HG03159 (cell line): ENCODE results near the gene BCL11A.

ENCODE experiments used
- ATAC-seq: cut with Tn5 transposase; IDR thresholded peaks from one replicate; pipeline ENCODE4 v1.9.1; 2021; ENCODE audit warnings: mild to moderate bottlenecking, moderate library complexity; ENCODE audit not compliant: unreplicated experiment

The BCL11A gene

GRCh38 chr2:60553495-60554073 lies at the start of gene BCL11A:
Gene BCL11A (minus strand): TSS chr2:60553654. CDS start chr2:60553270, 384 bp downstream.
- ATAC-seq: no peak

GRCh38 chr2:60602828-60603532 lies 49.5 kb upstream of the BCL11A start:
- no peak for ATAC-seq

GRCh38 chr2:60602388-60602787 lies 48.9 kb upstream of the BCL11A start:
- ATAC-seq: no peak

GRCh38 chr2:60598271-60598670 lies 44.8 kb upstream of the BCL11A start:
- ATAC-seq: no peak

GRCh38 chr2:60597346-60597745 lies 43.9 kb upstream of the BCL11A start:
- no peak for ATAC-seq

- ATAC-seq: no peak
Observed at GRCh38 chr2:60596411-60596810, 43.0 kb upstream of the BCL11A start.

GRCh38 chr2:60595953-60596352 lies 42.5 kb upstream of the BCL11A start:
- ATAC-seq: no peak

GRCh38 chr2:60589104-60589503 lies 35.6 kb upstream of the BCL11A start:
- ATAC-seq: no peak

GRCh38 chr2:60586081-60586480 lies 32.6 kb upstream of the BCL11A start:
- no peak for ATAC-seq

GRCh38 chr2:60585276-60585675 lies 31.8 kb upstream of the BCL11A start:
- ATAC-seq: no peak

- ATAC-seq: no peak
Observed at GRCh38 chr2:60583604-60584003, 30.1 kb upstream of the BCL11A start.

GRCh38 chr2:60581433-60582282 lies 28.2 kb upstream of the BCL11A start:
- ATAC-seq: peak; percentile 95

GRCh38 chr2:60577682-60578283 lies 24.3 kb upstream of the BCL11A start:
- no peak for ATAC-seq

GRCh38 chr2:60573251-60573650 lies 19.8 kb upstream of the BCL11A start:
- ATAC-seq: no peak

GRCh38 chr2:60570251-60570650 lies 16.8 kb upstream of the BCL11A start:
- ATAC-seq: no peak

GRCh38 chr2:60569680-60570111 lies 16.2 kb upstream of the BCL11A start:
- no peak for ATAC-seq

GRCh38 chr2:60567919-60568768 lies 14.7 kb upstream of the BCL11A start:
- no peak for ATAC-seq

- no peak for ATAC-seq
Observed at GRCh38 chr2:60567096-60567495, 13.6 kb upstream of the BCL11A start.

GRCh38 chr2:60565472-60565871 lies 12.0 kb upstream of the BCL11A start:
- no peak for ATAC-seq
